GM18858 (cell line): ENCODE results near the gene HCAR2.
"Not testable (repeated sequence)": the region's sequence is repeated elsewhere in the genome, so short reads cannot be mapped to it uniquely, and the experiment has no call there.

Source experiments
- ATAC-seq: cut with Tn5 transposase; IDR thresholded peaks from one replicate; pipeline ENCODE4 v1.9.1; 2021; ENCODE audit not compliant: unreplicated experiment

The HCAR2 gene

GRCh38 chr12:122668268-122668667 lies 34.9 kb downstream of the HCAR2 start:
- ATAC-seq: no peak

GRCh38 chr12:122665759-122666158 lies 37.4 kb downstream of the HCAR2 start:
- no peak for ATAC-seq

- no peak for ATAC-seq
Observed at GRCh38 chr12:122665349-122665748, 37.8 kb downstream of the HCAR2 start.

GRCh38 chr12:122661938-122662337 lies 41.2 kb downstream of the HCAR2 start:
- ATAC-seq: no peak

- no peak for ATAC-seq
Observed at GRCh38 chr12:122661246-122661645, 41.9 kb downstream of the HCAR2 start.

- ATAC-seq: no peak
Observed at GRCh38 chr12:122659579-122659978, 43.6 kb downstream of the HCAR2 start.

GRCh38 chr12:122656298-122656697 lies 46.9 kb downstream of the HCAR2 start:
- ATAC-seq: no peak

GRCh38 chr12:122653291-122653690 lies 49.9 kb downstream of the HCAR2 start:
- ATAC-seq: not testable (repeated sequence)

- no peak for ATAC-seq
Observed at GRCh38 chr12:122651520-122652224, 51.5 kb downstream of the HCAR2 start.
